HG02642 (cell line): ENCODE results near the gene ACOT11.

Source experiments
- ATAC-seq: cut with Tn5 transposase; IDR thresholded peaks from one replicate; pipeline ENCODE4 v1.9.1; 2021; ENCODE audit warnings: mild to moderate bottlenecking; ENCODE audit not compliant: unreplicated experiment, poor library complexity

Gene ACOT11

GRCh38 chr1:54583871-54584270 lies 35.8 kb downstream of the ACOT11 start:
- ATAC-seq, result no peak

GRCh38 chr1:54584575-54584974 lies 36.5 kb downstream of the ACOT11 start:
- no peak for ATAC-seq

DNA sequence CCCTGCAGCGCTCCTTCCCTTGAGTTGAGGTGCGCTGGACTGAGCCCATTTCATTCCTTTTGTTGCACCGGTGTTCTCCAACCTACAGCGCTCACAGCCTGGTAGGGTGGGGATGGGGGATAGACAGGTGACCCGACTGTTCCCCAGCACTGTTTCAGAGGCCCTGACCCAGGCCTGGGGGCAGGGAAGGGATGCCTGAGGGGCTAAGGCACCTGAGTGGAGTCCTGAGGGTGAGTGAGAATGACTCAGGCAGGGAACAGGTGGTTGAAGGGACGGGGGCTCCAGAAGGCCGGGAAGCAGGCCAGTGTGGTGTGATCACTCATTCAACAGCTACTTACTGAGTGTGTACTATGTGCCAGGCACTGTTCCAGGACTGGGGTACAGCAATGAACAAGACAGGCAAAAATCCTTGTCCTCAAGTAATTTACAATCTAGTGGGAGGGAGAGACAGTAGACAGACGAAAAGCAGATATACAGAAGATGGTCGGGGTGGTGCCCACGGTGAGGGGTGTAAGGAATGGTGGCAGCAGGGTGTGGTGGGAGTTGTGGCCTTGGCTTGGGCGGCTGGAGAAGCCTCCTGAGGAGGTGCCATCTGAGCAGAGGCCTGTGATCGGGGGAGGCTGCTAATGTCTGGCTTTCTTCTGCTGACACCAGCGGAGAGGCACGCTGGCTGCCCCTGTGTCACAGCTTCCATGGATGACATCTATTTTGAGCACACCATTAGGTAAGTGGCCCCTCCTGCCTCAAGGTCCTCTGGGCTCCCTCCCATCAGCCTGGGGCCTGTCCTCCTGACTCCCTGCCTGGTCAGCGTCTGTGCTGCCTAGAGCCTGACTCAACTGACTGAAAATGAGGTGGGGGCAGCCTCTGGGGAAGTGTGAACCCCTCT lies 37.4 kb downstream of the ACOT11 start:
- no peak for ATAC-seq

- no peak for ATAC-seq
These were observed 40.3 kb downstream of the ACOT11 start for GRCh38 chr1:54588377-54588776.

- no peak for ATAC-seq
These were observed 43.2 kb downstream of the ACOT11 start for GRCh38 chr1:54591127-54591756.

- ATAC-seq, result no peak
These were observed 45.6 kb downstream of the ACOT11 start for GRCh38 chr1:54593571-54594160.

GRCh38 chr1:54594463-54594862 lies 46.4 kb downstream of the ACOT11 start:
- ATAC-seq, result no peak

DNA sequence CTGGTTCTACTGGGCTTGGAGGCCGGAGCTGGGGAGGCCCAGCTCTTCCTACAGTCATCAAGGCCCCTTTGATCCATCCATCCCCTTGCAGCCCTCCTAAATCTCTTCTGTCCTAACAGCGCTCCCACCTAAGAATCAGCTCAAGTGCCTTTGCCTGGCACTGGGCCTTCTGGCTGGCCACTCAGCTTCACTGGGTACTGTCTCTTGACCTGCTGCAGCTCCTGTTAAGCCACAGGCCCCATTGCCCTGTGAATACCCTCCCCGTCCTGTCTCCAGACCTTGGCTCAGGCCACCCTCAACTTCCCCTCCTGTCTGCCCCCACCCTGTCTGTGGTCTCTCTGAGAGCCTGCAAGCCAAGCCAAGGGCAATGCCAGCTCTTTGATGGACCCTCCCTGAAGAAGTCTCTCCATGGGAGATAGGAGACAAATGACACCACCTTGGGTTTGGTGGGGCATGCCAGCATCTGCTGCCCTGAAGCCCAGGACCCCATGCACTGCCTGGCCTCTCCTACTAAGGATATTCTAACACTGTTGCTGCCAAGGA lies 48.0 kb downstream of the ACOT11 start:
- no peak for ATAC-seq

DNA sequence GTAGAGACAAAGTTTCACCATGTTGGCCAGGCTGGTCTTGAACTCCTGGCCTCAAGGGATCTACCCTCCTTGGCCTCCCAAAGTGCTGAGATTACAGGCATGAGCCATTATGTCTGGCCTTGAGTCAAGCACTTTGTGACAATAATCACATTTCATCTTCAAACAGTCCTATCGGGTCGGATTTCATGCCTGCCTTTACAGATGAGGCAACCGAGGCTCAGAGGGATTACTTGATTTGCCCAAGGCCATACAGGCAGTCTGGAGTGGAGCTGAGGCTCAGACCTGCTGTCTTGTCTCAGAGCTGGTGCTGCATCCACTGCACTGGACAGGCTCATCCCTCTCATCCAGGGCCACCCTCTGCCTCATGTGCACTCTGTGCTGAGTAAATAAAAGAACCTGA lies 48.7 kb downstream of the ACOT11 start:
- no peak for ATAC-seq

DNA sequence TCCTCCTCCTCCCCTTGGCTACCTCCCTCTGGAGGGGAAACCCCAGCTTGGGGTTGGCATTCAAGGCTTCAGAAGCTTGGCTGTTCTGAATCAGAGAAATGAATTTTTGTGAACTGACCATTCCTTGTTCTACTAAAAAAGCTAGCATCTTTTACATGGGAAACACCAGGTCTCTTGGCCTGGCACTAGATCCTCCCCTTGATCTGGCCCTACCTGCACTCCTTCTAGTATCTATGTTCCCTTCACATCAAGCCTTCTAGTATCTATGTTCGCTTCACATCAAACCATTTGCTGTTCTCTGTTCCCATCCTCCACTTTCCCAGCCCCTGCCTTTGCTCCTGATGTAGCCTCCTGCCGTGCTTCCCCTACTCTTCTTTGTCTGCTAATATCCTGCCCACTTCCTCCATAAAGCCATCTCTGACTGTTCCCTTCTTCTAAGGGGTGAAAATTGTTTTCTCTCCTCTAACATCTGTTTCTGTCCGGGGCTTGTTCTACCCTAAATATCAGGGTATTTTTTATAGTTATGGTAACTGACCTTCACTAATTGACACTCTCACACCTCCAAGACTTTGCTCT lies 49.5 kb downstream of the ACOT11 start:
- ATAC-seq, result no peak

DNA sequence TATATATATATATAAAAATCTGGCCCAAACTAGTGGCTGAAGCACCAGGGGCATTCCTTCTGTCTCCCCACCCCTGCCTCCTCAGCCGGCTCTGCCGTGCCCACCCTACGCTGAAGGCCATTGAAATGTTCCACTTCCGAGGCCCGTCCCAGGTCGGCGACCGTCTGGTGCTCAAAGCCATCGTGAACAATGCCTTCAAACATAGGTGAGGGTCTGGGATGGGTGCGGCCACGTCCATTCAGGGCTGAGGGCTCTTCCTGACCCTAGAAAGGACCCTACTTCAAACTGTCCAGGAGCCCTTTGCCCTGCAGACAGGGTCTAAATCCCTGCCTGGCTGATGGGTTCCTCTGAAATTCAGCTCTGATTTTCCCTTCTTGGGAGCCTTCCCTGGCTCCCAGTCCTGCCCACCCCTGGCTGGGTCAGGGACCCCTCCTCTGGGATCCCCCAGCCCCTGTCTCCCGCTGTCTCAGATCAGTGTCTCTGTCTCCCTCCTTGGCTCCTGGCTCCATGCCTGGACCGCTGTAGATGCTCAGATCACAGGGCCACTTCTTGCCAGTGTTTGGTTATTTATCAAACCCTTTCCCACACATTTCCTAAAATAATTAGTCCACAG lies 51.3 kb downstream of the ACOT11 start:
- ATAC-seq, result no peak

DNA sequence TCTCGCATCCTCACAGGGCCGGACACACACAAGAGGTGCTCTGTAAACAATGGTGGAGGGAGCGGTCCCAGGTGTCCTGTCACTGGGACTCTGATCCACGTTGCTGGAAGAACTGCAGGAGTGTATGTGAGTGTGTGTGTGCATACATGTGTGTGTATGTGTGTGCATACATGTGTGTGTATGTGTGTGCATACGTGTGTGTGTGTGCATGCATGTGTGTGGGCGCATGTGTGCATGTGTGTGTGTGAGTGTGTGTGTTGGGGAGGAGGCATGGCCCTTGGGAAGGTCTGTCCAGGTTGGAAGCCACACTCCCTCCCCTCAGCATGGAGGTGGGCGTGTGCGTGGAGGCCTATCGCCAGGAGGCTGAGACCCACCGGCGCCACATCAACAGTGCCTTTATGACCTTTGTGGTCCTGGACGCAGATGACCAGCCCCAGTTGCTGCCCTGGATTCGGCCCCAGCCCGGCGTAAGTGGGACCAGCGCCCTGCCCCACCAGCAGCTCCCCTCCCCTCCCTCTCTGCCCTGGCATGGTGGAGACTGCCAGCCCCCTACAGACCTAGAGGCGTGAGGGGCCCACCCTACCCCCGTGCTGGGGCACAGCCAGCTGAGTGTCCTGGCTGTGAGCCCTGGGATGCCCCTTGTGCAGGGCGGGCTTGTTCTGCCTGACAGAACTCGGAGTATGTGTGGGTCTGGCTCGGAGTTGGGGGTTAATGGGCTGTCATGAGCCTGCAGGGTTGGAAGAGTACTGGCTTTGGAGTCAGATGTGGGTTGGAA lies 53.1 kb downstream of the ACOT11 start:
- ATAC-seq, result no peak

DNA sequence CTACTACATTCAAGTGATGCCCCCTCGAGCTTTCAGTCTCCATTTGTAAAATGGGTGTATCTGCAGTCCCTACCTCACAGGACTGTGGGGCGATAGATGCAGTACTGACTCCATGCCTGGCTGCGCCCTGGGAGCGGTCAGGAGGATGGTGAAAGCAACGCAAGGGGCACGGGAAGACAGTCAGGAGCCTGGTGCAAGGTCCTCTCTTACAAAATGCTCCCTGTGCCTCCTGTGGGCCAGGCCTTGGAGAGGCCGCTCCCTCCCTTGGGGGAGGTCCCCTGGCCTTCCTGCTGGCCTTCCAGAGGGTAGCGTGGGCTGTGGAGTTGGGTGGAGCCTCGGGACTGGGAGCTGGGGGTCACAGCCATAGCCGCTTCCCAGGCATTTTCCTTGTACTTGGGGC lies 53.7 kb downstream of the ACOT11 start:
- no peak for ATAC-seq

- no peak for ATAC-seq
These were observed 54.5 kb downstream of the ACOT11 start for GRCh38 chr1:54602554-54602953.

DNA sequence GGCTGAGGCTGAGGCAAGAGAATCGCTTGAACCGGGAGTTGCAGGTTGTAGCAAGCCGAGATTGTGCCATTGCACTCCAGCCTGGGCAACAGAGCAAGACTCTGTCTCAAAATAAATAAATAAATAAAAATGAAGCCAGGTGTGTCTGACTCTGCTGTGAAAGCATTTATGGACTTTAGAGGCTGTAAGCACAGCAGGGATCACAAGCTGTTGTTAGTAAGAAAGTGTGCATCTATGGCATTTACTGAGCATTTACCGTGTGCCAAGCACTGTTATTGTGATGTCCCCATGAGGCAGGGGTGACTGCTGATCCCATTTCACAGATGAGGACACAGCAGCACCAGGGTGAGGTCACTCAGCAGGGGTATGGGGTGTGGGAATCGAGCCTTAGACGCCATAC lies 55.2 kb downstream of the ACOT11 start:
- ATAC-seq, result no peak

DNA sequence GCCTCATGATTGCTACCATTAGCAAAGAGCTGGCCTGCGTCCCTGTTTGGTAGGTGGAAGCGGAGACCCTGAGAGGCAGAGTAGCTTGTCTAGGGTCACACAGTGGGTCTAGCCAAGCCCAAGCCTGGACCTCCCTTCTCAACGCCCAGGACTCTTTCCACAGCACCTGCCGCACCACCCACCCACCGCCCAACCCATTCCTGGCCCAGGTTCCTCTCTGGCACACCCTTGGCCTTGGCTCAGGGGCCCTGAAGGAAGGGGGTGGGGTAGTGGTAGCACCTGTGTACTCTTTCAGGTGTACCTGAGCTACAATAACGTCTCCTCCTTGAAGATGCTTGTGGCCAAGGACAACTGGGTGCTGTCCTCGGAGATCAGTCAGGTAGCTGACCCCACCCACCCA lies 56.0 kb downstream of the ACOT11 start:
- no peak for ATAC-seq

DNA sequence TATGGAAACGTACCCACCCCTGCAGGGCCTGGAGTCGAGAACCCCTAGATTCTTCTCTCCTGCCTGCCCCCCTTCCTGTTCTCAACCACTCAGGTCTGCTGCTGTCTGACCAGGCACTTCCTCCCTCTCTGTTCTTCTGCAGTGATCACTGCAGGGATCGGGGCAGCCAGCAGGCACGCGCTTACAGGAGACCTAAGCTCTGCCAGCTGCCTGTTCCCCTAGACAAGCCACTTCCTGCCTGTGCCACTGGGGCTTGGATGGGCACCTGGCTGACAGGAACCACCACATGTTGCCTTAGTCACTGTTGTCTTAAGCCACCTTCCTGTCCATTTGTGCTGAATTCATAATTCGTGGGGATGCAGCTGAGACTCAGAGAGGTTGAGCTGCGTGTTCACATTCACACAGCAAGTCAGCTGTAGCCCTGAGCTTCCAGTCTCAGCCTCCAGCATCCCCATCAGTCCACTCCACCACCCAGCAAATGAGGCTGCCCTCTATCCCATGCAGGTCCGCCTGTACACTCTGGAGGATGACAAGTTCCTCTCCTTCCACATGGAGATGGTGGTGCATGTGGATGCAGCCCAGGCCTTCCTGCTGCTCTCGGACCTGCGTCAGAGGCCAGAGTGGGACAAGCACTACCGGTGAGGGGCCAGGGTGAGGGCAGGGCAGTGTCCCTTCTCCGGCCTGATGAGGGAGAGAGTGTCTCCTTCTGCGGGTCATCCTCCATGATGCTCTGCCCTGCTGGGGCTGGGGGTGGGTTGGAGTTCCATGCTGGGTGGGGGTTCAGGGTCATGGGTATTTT lies 56.7 kb downstream of the ACOT11 start:
- no peak for ATAC-seq

DNA sequence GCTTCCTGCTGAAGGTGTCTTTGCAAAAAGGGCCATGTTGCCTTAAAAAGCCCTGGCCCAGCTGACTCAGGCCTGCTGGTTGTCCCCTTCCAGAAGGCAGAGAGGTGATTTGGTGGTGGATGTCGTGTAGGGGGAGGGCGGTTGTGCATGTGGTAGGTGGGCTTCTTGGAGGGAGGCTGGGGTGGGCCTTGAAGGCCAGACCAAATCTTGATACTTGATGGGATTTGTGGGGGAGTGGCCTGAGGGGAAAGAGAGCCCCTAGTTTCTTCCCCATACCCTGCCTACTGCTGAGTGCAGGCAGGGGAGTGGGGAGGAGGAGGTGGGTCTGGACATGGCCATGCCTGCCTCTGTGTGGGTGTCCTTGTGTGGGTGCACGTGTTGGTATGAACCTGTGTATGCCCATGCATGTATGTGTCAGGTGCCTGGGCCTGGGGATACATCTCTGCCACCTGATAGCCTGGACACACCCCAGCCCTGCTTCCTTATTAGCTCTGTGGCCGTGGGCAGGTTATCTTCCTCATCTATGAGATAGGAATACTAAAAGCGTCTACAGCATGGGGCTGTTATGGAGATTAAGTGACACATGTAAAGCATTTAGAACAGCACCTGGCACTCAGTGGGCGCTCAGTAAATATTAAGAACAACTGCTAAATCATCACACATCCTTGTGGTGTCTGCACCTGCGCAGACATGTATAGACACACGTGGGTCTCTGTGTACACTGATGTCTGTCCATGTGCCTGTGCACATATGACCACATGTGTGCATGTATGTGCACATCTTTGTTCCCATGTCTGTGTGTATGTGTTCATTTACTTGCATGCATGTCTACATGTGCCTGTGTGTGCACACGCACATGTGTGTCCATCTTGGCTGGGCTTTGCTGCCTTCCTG lies 58.3 kb downstream of the ACOT11 start:
- ATAC-seq, result no peak
